Endothelial cell (in vitro differentiated cells): ENCODE measurements around the gene IL1A. TPM values are rescaled to one million over a fixed set of nuclear protein-coding genes. Genes with fewer than 3 reads are reported as not detected.

Experiments used
- DNase-seq: peaks from one replicate; pipeline ENCODE4 v3.0.0; 2021; ENCODE audit warnings: low spot score
- H3K27ac Mint-ChIP-seq: one replicate; pipeline ENCODE4 v1.8.0; 2021; ENCODE audit warnings: mixed read lengths, inconsistent platforms; ENCODE audit not compliant: unreplicated experiment
- H3K27me3 Mint-ChIP-seq: one replicate; pipeline ENCODE4 v1.8.0; 2021; ENCODE audit warnings: mild to moderate bottlenecking, moderate library complexity, mixed read lengths, inconsistent platforms; ENCODE audit not compliant: unreplicated experiment
- H3K36me3 Mint-ChIP-seq: one replicate; pipeline ENCODE4 v1.8.0; 2021; ENCODE audit warnings: mild to moderate bottlenecking, low read depth, mixed read lengths, inconsistent platforms; ENCODE audit not compliant: unreplicated experiment
- H3K4me1 Mint-ChIP-seq: one replicate; pipeline ENCODE4 v1.8.0; 2021; ENCODE audit warnings: mild to moderate bottlenecking, mixed read lengths, inconsistent platforms; ENCODE audit not compliant: unreplicated experiment
- H3K4me3 Mint-ChIP-seq: one replicate; pipeline ENCODE4 v1.8.0; 2021; ENCODE audit warnings: mild to moderate bottlenecking, mixed read lengths, inconsistent platforms; ENCODE audit not compliant: unreplicated experiment
- H3K9me3 Mint-ChIP-seq: one replicate; pipeline ENCODE4 v1.8.0; 2021; ENCODE audit warnings: mixed read lengths, inconsistent platforms; ENCODE audit not compliant: unreplicated experiment
- total RNA-seq: library from RNA; stranded (reverse); fragmentation: NEBNext Ultra II Directional; extraction: Animal tissue kit (Norgen Biotek cat#: 25700); gene quantifications from one replicate; pipeline ENCODE4 v1.2.1, GENCODE V29; 2021; ENCODE audit not compliant: unreplicated experiment
- TF ChIP-seq, protein P1 (sequence below): fragments of 200-600 bp; sonication (generic); IDR thresholded peaks from one replicate; pipeline ENCODE4 v1.5.0; 2021; ENCODE audit warnings: antibody characterized with exemption; ENCODE audit not compliant: unreplicated experiment

The IL1A gene
- total RNA-seq, 1 donor from 2014 or later, result 0.26 TPM

DNA sequence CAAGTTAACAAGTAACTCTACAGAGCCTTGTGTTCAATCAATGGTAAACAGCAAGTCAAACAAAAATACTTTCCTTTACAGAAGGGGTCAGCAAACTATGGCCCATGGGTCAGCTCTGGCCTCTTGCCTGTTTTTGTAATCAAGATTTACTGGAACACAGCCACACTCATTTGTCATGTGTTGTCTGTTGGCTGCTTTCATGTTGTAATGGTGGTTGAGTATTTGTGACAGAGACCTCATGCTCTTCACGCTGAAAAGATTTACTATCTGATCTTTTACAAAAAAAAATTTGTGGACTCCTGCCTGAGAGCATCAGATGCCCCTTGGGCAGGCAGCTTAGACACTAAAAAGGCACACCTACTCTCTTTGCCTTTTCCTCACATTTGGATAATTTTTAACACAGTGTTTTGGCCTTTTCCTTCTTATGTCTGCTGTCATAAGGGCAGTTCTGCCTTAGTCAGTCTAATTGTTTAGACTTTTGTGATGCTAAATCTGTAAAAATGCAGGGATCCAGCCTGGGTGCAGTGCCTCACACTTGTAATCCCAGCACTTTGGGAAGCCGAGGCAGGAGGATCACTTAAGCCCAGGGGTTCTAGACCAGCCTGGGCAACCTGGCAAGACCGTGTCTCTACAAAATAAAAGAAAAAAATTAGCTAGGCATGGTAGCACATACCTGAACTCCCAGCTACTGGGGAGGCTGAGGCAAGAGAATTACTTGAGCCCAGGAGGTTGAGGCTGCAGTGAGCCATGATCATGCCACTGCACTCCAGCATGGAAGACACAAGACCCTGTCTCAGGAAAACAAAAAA lies 34.0 kb upstream of the IL1A start:
- TF ChIP-seq, protein P1, sequence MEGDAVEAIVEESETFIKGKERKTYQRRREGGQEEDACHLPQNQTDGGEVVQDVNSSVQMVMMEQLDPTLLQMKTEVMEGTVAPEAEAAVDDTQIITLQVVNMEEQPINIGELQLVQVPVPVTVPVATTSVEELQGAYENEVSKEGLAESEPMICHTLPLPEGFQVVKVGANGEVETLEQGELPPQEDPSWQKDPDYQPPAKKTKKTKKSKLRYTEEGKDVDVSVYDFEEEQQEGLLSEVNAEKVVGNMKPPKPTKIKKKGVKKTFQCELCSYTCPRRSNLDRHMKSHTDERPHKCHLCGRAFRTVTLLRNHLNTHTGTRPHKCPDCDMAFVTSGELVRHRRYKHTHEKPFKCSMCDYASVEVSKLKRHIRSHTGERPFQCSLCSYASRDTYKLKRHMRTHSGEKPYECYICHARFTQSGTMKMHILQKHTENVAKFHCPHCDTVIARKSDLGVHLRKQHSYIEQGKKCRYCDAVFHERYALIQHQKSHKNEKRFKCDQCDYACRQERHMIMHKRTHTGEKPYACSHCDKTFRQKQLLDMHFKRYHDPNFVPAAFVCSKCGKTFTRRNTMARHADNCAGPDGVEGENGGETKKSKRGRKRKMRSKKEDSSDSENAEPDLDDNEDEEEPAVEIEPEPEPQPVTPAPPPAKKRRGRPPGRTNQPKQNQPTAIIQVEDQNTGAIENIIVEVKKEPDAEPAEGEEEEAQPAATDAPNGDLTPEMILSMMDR, result no peak
- no peak for DNase-seq
- Mint-ChIP-seq H3K4me3 (no peak overlapping the region), H3K4me1 (peaks cover 13% of the 10 kb centered on the region), H3K9me3 (no peaks in the 10 kb centered on the region), H3K36me3 (peaks cover 3% of the 10 kb centered on the region), H3K27me3 (no peaks in the 10 kb centered on the region), H3K27ac (no peak overlapping the region)

GRCh38 chr2:112817082-112817689 lies 32.9 kb upstream of the IL1A start:
- Mint-ChIP-seq H3K27me3 (no peaks in the 10 kb centered on the region), H3K4me3 (no peak overlapping the region), H3K27ac (no peak overlapping the region), H3K9me3 (no peaks in the 10 kb centered on the region), H3K36me3 (no peaks in the 10 kb centered on the region), H3K4me1 (peaks cover 24% of the 10 kb centered on the region)
- TF ChIP-seq, protein P1, result no peak
- DNase-seq, result no peak

- Mint-ChIP-seq H3K4me1 (peaks cover 43% of the 10 kb centered on the region), H3K9me3 (no peaks in the 10 kb centered on the region), H3K27me3 (peaks cover 3% of the 10 kb centered on the region), H3K4me3 (no peak overlapping the region), H3K36me3 (no peaks in the 10 kb centered on the region), H3K27ac (no peak overlapping the region)
- TF ChIP-seq, protein P1, result no peak
- DNase-seq, result no peak
These were observed 30.0 kb upstream of the IL1A start for GRCh38 chr2:112814278-112814677.

GRCh38 chr2:112813280-112813966 lies 29.1 kb upstream of the IL1A start:
- Mint-ChIP-seq H3K27ac (peak overlapping the region; percentile 95), H3K9me3 (no peaks in the 10 kb centered on the region), H3K27me3 (peaks cover 8% of the 10 kb centered on the region), H3K4me1 (peaks cover 43% of the 10 kb centered on the region), H3K4me3 (no peak overlapping the region), H3K36me3 (no peaks in the 10 kb centered on the region)
- no peak for DNase-seq
- TF ChIP-seq, protein P1, result no peak
